ENCODE measurements around the gene ZDHHC14. TPM values are rescaled to one million over a fixed set of nuclear protein-coding genes. Genes with fewer than 3 reads are reported as not detected.

Gene ZDHHC14
- total RNA-seq, 1 experiment from 2014 or later = 4.9 TPM

GRCh38 chr6:157724138-157724820, 343.3 kb downstream of the ZDHHC14 start:
- Histone ChIP-seq H3K79me2 (ENCODE audit: low read length) (no peaks in the 10 kb centered on the region), H3K9me2 (replicated peaks; ENCODE audit: low read length) (no peaks in the 10 kb centered on the region), H2AFZ (ENCODE audit: low read length) (no peak overlapping the region), H4K20me1 (ENCODE audit: low read length) (no peaks in the 10 kb centered on the region), H3K27ac (ENCODE audit: low read length) (no peak overlapping the region), H3K4me3 (ENCODE audit: low read length) (no peak overlapping the region), H3K9me3 (ENCODE audit: low read length) (no peaks in the 10 kb centered on the region), H3K9ac (ENCODE audit: low read length) (no peak overlapping the region), H3K4me1 (ENCODE audit: insufficient read depth, low read length) (no peaks in the 10 kb centered on the region), H3K27me3 (ENCODE audit: low read length) (no peaks in the 10 kb centered on the region), H3K36me3 (ENCODE audit: low read depth, low read length) (no peaks in the 10 kb centered on the region), H3F3A (ENCODE audit: low read length, unreplicated experiment) (no peaks in the 10 kb centered on the region), H3K4me2 (ENCODE audit: low read length) (no peak overlapping the region)
- no TSS peak for BruUV-seq (replicated peaks)
- ChIA-PET POLR2A (ENCODE audit: unreplicated experiment) (no interaction called here), CTCF (no interaction called here)
- DNase-seq (no peak), ATAC-seq (no peak)
- TF ChIP-seq EZH2phosphoT487 (IDR thresholded peaks at IDR 0.05; ENCODE audit: borderline replicate concordance, low read length) (no peak), EZH2 (IDR thresholded peaks at IDR 0.05; ENCODE audit: low read length, unreplicated experiment) (no peak), CTCF (conservative IDR thresholded peaks at IDR 0.05; ENCODE audit: low read depth, low read length) (no peak)
- intact Hi-C loops (cut with micrococcal nuclease) = no loop called here

DNA sequence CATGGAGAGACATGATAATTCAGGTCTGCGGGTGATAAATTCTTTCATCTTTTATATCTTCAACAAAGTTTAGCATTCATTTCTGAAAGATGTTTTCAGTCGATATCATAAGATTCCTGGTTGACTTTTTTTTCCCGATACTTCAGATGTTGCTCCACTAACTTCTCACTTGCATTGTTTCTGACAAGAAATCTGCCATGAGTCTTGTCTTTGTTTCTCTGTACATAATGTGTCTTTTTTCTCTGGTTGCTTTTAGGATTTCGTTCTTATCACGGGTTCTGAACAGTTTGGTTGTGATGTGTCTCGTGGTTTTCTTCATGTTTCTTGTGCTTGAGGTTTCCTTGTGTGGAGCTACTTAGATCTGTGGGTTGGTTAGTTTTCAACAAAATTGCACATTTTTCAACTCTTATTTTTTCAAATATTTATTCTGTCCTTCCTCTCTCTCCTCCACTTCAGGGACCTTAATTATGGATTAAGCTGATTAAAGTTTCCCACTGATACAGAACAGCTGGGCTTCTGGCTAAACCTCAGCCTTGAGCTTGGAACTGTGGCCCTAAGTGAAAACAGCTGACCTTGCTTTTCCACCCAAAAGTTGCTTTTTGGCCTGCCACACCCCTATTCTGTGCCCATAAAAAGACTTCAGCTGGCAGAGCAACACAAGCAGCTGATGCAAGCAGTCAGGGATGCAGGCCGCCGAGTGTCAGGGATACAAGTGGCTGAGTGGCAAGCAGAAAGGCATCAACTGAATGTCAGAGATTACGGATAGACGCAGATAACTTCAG, 344.2 kb downstream of the ZDHHC14 start:
- no peak overlapping the region for H2AFZ ChIP-seq (ENCODE audit: low read length)
- H3K36me3 ChIP-seq (ENCODE audit: low read depth, low read length) = no peaks in the 10 kb centered on the region
- H4K20me1 ChIP-seq (ENCODE audit: low read length) = no peaks in the 10 kb centered on the region
- no peaks in the 10 kb centered on the region for H3K9me2 ChIP-seq (replicated peaks; ENCODE audit: low read length)
- no peak overlapping the region for H3K4me3 ChIP-seq (ENCODE audit: low read length)
- intact Hi-C loops (cut with micrococcal nuclease) = no loop called here
- no peak overlapping the region for H3K27ac ChIP-seq (ENCODE audit: low read length)
- no peaks in the 10 kb centered on the region for H3K4me1 ChIP-seq (ENCODE audit: insufficient read depth, low read length)
- no peaks in the 10 kb centered on the region for H3K79me2 ChIP-seq (ENCODE audit: low read length)
- H3K9ac ChIP-seq (ENCODE audit: low read length) = no peak overlapping the region
- no peaks in the 10 kb centered on the region for H3F3A ChIP-seq (ENCODE audit: low read length, unreplicated experiment)
- ChIA-PET CTCF (no interaction called here), POLR2A (ENCODE audit: unreplicated experiment) (no interaction called here)
- BruUV-seq (replicated peaks) = no TSS peak
- H3K27me3 ChIP-seq (ENCODE audit: low read length) = no peaks in the 10 kb centered on the region
- TF ChIP-seq CTCF (conservative IDR thresholded peaks at IDR 0.05; ENCODE audit: low read depth, low read length) (no peak), EZH2 (IDR thresholded peaks at IDR 0.05; ENCODE audit: low read length, unreplicated experiment) (no peak), EZH2phosphoT487 (IDR thresholded peaks at IDR 0.05; ENCODE audit: borderline replicate concordance, low read length) (no peak)
- no peak for ATAC-seq
- no peak overlapping the region for H3K4me2 ChIP-seq (ENCODE audit: low read length)
- no peaks in the 10 kb centered on the region for H3K9me3 ChIP-seq (ENCODE audit: low read length)
- DNase-seq = no peak

- H3K27ac ChIP-seq (ENCODE audit: low read length) = no peak overlapping the region
- POLR2A ChIA-PET (ENCODE audit: unreplicated experiment) = no interaction called here
- no peak overlapping the region for H3K4me2 ChIP-seq (ENCODE audit: low read length)
- H3F3A ChIP-seq (ENCODE audit: low read length, unreplicated experiment) = no peaks in the 10 kb centered on the region
- no peaks in the 10 kb centered on the region for H3K9me2 ChIP-seq (replicated peaks; ENCODE audit: low read length)
- no peak overlapping the region for H3K9ac ChIP-seq (ENCODE audit: low read length)
- H3K79me2 ChIP-seq (ENCODE audit: low read length) = no peaks in the 10 kb centered on the region
- no peaks in the 10 kb centered on the region for H4K20me1 ChIP-seq (ENCODE audit: low read length)
- no peak for ATAC-seq
- H3K4me1 ChIP-seq (ENCODE audit: insufficient read depth, low read length) = no peaks in the 10 kb centered on the region
- no peak for DNase-seq
- no peak for TF ChIP-seq CTCF (conservative IDR thresholded peaks at IDR 0.05; ENCODE audit: low read depth, low read length)
- TF ChIP-seq EZH2 (IDR thresholded peaks at IDR 0.05; ENCODE audit: low read length, unreplicated experiment) = no peak
- no peak for TF ChIP-seq EZH2phosphoT487 (IDR thresholded peaks at IDR 0.05; ENCODE audit: borderline replicate concordance, low read length)
- intact Hi-C loops (cut with micrococcal nuclease) = no loop called here
- no peak overlapping the region for H2AFZ ChIP-seq (ENCODE audit: low read length)
- BruUV-seq (replicated peaks) = no TSS peak
- no peaks in the 10 kb centered on the region for H3K27me3 ChIP-seq (ENCODE audit: low read length)
- no peak overlapping the region for H3K4me3 ChIP-seq (ENCODE audit: low read length)
- CTCF ChIA-PET = no interaction called here
- H3K9me3 ChIP-seq (ENCODE audit: low read length) = no peaks in the 10 kb centered on the region
- H3K36me3 ChIP-seq (ENCODE audit: low read depth, low read length) = no peaks in the 10 kb centered on the region
These were observed 344.8 kb downstream of the ZDHHC14 start for GRCh38 chr6:157725836-157726235.

Data from PC-3 (cell line).